Left cardiac atrium (tissue), 4 donors: ENCODE results near the gene SPINT2. TPM values are rescaled to one million over a fixed set of nuclear protein-coding genes. Genes with fewer than 3 reads are reported as not detected.
"Not testable (repeated sequence)": the region's sequence is repeated elsewhere in the genome, so short reads cannot be mapped to it uniquely, and the experiment has no call there.

Source experiments
- ATAC-seq, 2 donors: fragments of 200-7000 bp; cut with Tn5 transposase; one replicate each; pipeline ENCODE4 v1.9.1; 2020; ENCODE audit warnings: mild to moderate bottlenecking in 2 of 2, moderate library complexity in 2 of 2
- DNase-seq: peaks from one replicate; pipeline ENCODE4 v3.0.0-alpha.2; 2020
- intact Hi-C, 2 donors: fragments of 100-400 bp; cut with DNase I; formaldehyde crosslinking; loops; one replicate each; pipeline versions ENCODE4 v1.14.1 to v1.15.1; 2022 to 2023
- total RNA-seq, 2 donors: library from RNA; stranded (reverse); fragmentation: NEBNext Ultra II Directional; extraction: Animal tissue kit (Norgen Biotek cat#: 25700); gene quantifications; one replicate each; pipeline ENCODE4 v1.2.1, GENCODE V29; 2021
- donor health status: DM: no; HTN: yes; CAD: no.
- donor health status: DM: no; HTN: yes; CAD: no; lungs with severe emphysema.
- donor health status: DM: yes; HTN: yes; CAD: no.
- donor health status: Dilated cardiomyopathy.

The SPINT2 gene
- total RNA-seq, 2 donors from 2014 or later: 8.6 to 13.6 TPM

GRCh38 chr19:38230506-38231133, 33.8 kb upstream of the SPINT2 start:
- intact Hi-C loops: loop anchor here (5.0 to 10.0 kb wide), 2 partner anchors 333 to 336 kb away; no protein-coding TSS in a partner anchor
- ATAC-seq, DNase-seq: not testable (repeated sequence)

GRCh38 chr19:38231918-38232317, 32.5 kb upstream of the SPINT2 start:
- DNase-seq (no peak), ATAC-seq (no peak)
- intact Hi-C loops: loop anchor here (5.0 to 10.0 kb wide), 2 partner anchors 335 to 337 kb away; no protein-coding TSS in a partner anchor

- intact Hi-C loops: loop anchor here (5.0 to 10.0 kb wide), 2 partner anchors 336 to 339 kb away; no protein-coding TSS in a partner anchor
- DNase-seq: peak; percentile 83
- peak; percentile 64 to 65 for ATAC-seq
These were observed 30.6 kb upstream of the SPINT2 start for GRCh38 chr19:38233740-38234251.

GRCh38 chr19:38234615-38235014, 29.8 kb upstream of the SPINT2 start:
- DNase-seq: no peak
- no peak for ATAC-seq
- intact Hi-C loops: loop anchor here (5.0 to 10.0 kb wide), 2 partner anchors 337 to 340 kb away; no protein-coding TSS in a partner anchor

GRCh38 chr19:38239816-38240215, 24.6 kb upstream of the SPINT2 start:
- DNase-seq (no peak), ATAC-seq (no peak)
- intact Hi-C loops: loop anchor here in 1 of 2 donors (5.0 to 10.0 kb wide), 2 partner anchors 92 to 345 kb away; no protein-coding TSS in a partner anchor

- DNase-seq (no peak), ATAC-seq (no peak)
- intact Hi-C loops: loop anchor here in 1 of 2 donors (5.0 kb wide), 1 partner anchor 89 kb away; no protein-coding TSS in a partner anchor
These were observed 21.1 kb upstream of the SPINT2 start for GRCh38 chr19:38243279-38243673.

GRCh38 chr19:38245826-38246498, 18.4 kb upstream of the SPINT2 start:
- ATAC-seq: peak; percentile 5 to 9
- peak; percentile 59 for DNase-seq
- intact Hi-C loops: loop anchor here in 1 of 2 donors (2.0 kb wide), 1 partner anchor 89 kb away; the partner anchor contains the start of gene CATSPERG

GRCh38 chr19:38247126-38247525, 17.2 kb upstream of the SPINT2 start:
- ATAC-seq (no peak), DNase-seq (no peak)
- intact Hi-C loops: no loop called here

- intact Hi-C loops: no loop called here
- DNase-seq (no peak), ATAC-seq (no peak)
These were observed 16.6 kb upstream of the SPINT2 start for GRCh38 chr19:38247734-38248268.

GRCh38 chr19:38248421-38248820, 16.0 kb upstream of the SPINT2 start:
- no peak for ATAC-seq
- no peak for DNase-seq
- intact Hi-C loops: no loop called here

GRCh38 chr19:38250428-38250820, 13.9 kb upstream of the SPINT2 start:
- ATAC-seq (no peak), DNase-seq (no peak)
- intact Hi-C loops: no loop called here

GRCh38 chr19:38250821-38251563, 13.4 kb upstream of the SPINT2 start:
- ATAC-seq (peak; percentile 67 to 70), DNase-seq (peak; percentile 85)
- intact Hi-C loops: no loop called here

GRCh38 chr19:38251564-38252051, 12.8 kb upstream of the SPINT2 start:
- DNase-seq (peak; percentile 75), ATAC-seq (peak; percentile 53 to 55)
- intact Hi-C loops: no loop called here

- DNase-seq: no peak
- ATAC-seq: no peak
- intact Hi-C loops: no loop called here
These were observed 12.0 kb upstream of the SPINT2 start for GRCh38 chr19:38252385-38252784.

GRCh38 chr19:38252941-38253691, 11.3 kb upstream of the SPINT2 start:
- peak; percentile 12 to 26 for ATAC-seq

GRCh38 chr19:38253788-38254187, 10.6 kb upstream of the SPINT2 start:
- DNase-seq: no peak
- intact Hi-C loops: no loop called here
- no peak for ATAC-seq

More at GRCh38 chr19:38252941-38253691, 11.3 kb upstream of the SPINT2 start:
- intact Hi-C loops: no loop called here
- DNase-seq: peak; percentile 61

GRCh38 chr19:38255383-38256014, 8.9 kb upstream of the SPINT2 start:
- intact Hi-C loops: no loop called here
- DNase-seq: no peak
- no peak for ATAC-seq

- ATAC-seq, intact Hi-C loops, DNase-seq: not testable (repeated sequence)
These were observed 2.4 kb upstream of the SPINT2 start for GRCh38 chr19:38261942-38262341.
